ENCODE results near the gene YLPM1.
A peak's percentile ranks its signal among the peaks of the same experiment; 100 is the strongest.

The YLPM1 gene

GRCh38 chr14:74792249-74793039 lies 29.3 kb downstream of the YLPM1 start:
- DNase-seq, result peak in 2 of 3 donors; percentile 19 to 31
- H3K4me1 ChIP-seq (ENCODE audit: control extremely low read depth in 1 of 4, control insufficient read depth in 4 of 4, insufficient read depth in 4 of 4, low read length in 3 of 4), result peaks cover 7 to 21% (median 16%) of the 10 kb centered on the region in 4 experiments
- no peak overlapping the region for H3K27ac ChIP-seq (ENCODE audit: insufficient read depth in 1 of 2, low read depth in 1 of 2, low read length in 2 of 2, poor library complexity in 1 of 2, severe bottlenecking in 2 of 2)
- H3K27me3 ChIP-seq (replicated peaks in 2 of 5; ENCODE audit: control insufficient read depth in 4 of 5, insufficient read depth in 5 of 5, low read length in 4 of 5), result no peaks in the 10 kb centered on the region
- ChIA-PET POLR2A (interaction anchor here (0.9 kb wide), 1 partner anchor 29 kb away, joined by 3 read pairs; the partner anchor contains the start of gene YLPM1), CTCF (interaction anchor here (0.7 to 1.1 kb wide), 5 partner anchors 12 to 183 kb away, joined by 3 to 5 read pairs (median 4); no protein-coding TSS in a partner anchor)
- peaks cover 0 to 5% (median 2%) of the 10 kb centered on the region in 5 experiments for H3K9me3 ChIP-seq (ENCODE audit: control extremely low read depth in 1 of 5, control insufficient read depth in 4 of 5, insufficient read depth in 2 of 5, low read depth in 1 of 5, low read length in 4 of 5)
- 47% methylated on average over 3 of the region's 7 CpGs for WGBS (ENCODE audit: insufficient coverage)
- peak overlapping the region in 2 of 7 experiments; percentile 4 to 22 for H3K4me3 ChIP-seq (ENCODE audit: control insufficient read depth in 1 of 7, extremely low read depth in 1 of 7, insufficient read depth in 4 of 7, low read depth in 2 of 7, low read length in 6 of 7)
- H3K36me3 ChIP-seq (ENCODE audit: control insufficient read depth in 4 of 4, insufficient read depth in 4 of 4, low read length in 3 of 4), result peaks cover 5 to 41% (median 21%) of the 10 kb centered on the region in 4 experiments

- Histone ChIP-seq H3K27ac (ENCODE audit: insufficient read depth in 1 of 2, low read depth in 1 of 2, low read length in 2 of 2, poor library complexity in 1 of 2, severe bottlenecking in 2 of 2) (peak overlapping the region in 1 of 2 experiments; percentile 6), H3K27me3 (replicated peaks in 2 of 5; ENCODE audit: control insufficient read depth in 4 of 5, insufficient read depth in 5 of 5, low read length in 4 of 5) (no peaks in the 10 kb centered on the region), H3K4me1 (ENCODE audit: control extremely low read depth in 1 of 4, control insufficient read depth in 4 of 4, insufficient read depth in 4 of 4, low read length in 3 of 4) (peaks cover 7 to 21% (median 16%) of the 10 kb centered on the region in 4 experiments), H3K4me3 (ENCODE audit: control insufficient read depth in 1 of 7, extremely low read depth in 1 of 7, insufficient read depth in 4 of 7, low read depth in 2 of 7, low read length in 6 of 7) (peak overlapping the region in 1 of 7 experiments; percentile 51), H3K36me3 (ENCODE audit: control insufficient read depth in 4 of 4, insufficient read depth in 4 of 4, low read length in 3 of 4) (peaks cover 8 to 49% (median 24%) of the 10 kb centered on the region in 4 experiments), H3K9me3 (ENCODE audit: control extremely low read depth in 1 of 5, control insufficient read depth in 4 of 5, insufficient read depth in 2 of 5, low read depth in 1 of 5, low read length in 4 of 5) (peaks cover 0 to 5% (median 2%) of the 10 kb centered on the region in 5 experiments)
- 32% methylated on average over 2 of the region's 3 CpGs for WGBS (ENCODE audit: insufficient coverage)
- ChIA-PET CTCF (interaction anchor here (0.6 to 2.5 kb wide), 6 partner anchors 8 to 185 kb away, joined by 3 to 8 read pairs (median 4); no protein-coding TSS in a partner anchor), POLR2A (no interaction called here)
- DNase-seq, result peak; percentile 26 to 56 (median 50)
These were observed 30.5 kb downstream of the YLPM1 start for GRCh38 chr14:74793506-74794155.

- ChIA-PET POLR2A (no interaction called here), CTCF (interaction anchor here (1.5 to 2.5 kb wide), 4 partner anchors 9 to 186 kb away, joined by 4 to 8 read pairs (median 5); no protein-coding TSS in a partner anchor)
- peaks cover 16 to 55% (median 28%) of the 10 kb centered on the region in 4 experiments for H3K36me3 ChIP-seq (ENCODE audit: control insufficient read depth in 4 of 4, insufficient read depth in 4 of 4, low read length in 3 of 4)
These were observed 31.8 kb downstream of the YLPM1 start for GRCh38 chr14:74794947-74795346.

GRCh38 chr14:74799765-74800164 lies 36.6 kb downstream of the YLPM1 start:
- no peaks in the 10 kb centered on the region for H3K27me3 ChIP-seq (replicated peaks in 2 of 5; ENCODE audit: control insufficient read depth in 4 of 5, insufficient read depth in 5 of 5, low read length in 4 of 5)
- H3K9me3 ChIP-seq (ENCODE audit: control extremely low read depth in 1 of 5, control insufficient read depth in 4 of 5, insufficient read depth in 2 of 5, low read depth in 1 of 5, low read length in 4 of 5), result no peaks in the 10 kb centered on the region
- no peak overlapping the region for H3K4me3 ChIP-seq (ENCODE audit: control insufficient read depth in 1 of 7, extremely low read depth in 1 of 7, insufficient read depth in 4 of 7, low read depth in 2 of 7, low read length in 6 of 7)
- H3K36me3 ChIP-seq (ENCODE audit: control insufficient read depth in 4 of 4, insufficient read depth in 4 of 4, low read length in 3 of 4), result peaks cover 20 to 69% (median 40%) of the 10 kb centered on the region in 4 experiments
- CTCF ChIA-PET, result interaction anchor here (0.6 to 9.8 kb wide), 4 partner anchors 10 to 189 kb away, joined by 3 to 92 read pairs (median 4); partner anchors contain the start of gene LTBP2
- no peak overlapping the region for H3K27ac ChIP-seq (ENCODE audit: insufficient read depth in 1 of 2, low read depth in 1 of 2, low read length in 2 of 2, poor library complexity in 1 of 2, severe bottlenecking in 2 of 2)
- DNase-seq, result no peak
- POLR2A ChIA-PET, result interaction anchor here (0.6 kb wide), 1 partner anchor 192 kb away, joined by 4 read pairs; no protein-coding TSS in a partner anchor
- H3K4me1 ChIP-seq (ENCODE audit: control extremely low read depth in 1 of 4, control insufficient read depth in 4 of 4, insufficient read depth in 4 of 4, low read length in 3 of 4), result no peaks in the 10 kb centered on the region

More at GRCh38 chr14:74794947-74795346, 31.8 kb downstream of the YLPM1 start:
- WGBS (ENCODE audit: insufficient coverage), result 100% methylated on average over 1 of the region's 2 CpGs
- Histone ChIP-seq H3K4me1 (ENCODE audit: control extremely low read depth in 1 of 4, control insufficient read depth in 4 of 4, insufficient read depth in 4 of 4, low read length in 3 of 4) (peaks cover 7 to 21% (median 16%) of the 10 kb centered on the region in 4 experiments), H3K9me3 (ENCODE audit: control extremely low read depth in 1 of 5, control insufficient read depth in 4 of 5, insufficient read depth in 2 of 5, low read depth in 1 of 5, low read length in 4 of 5) (peaks cover 0 to 5% (median 2%) of the 10 kb centered on the region in 5 experiments), H3K27ac (ENCODE audit: insufficient read depth in 1 of 2, low read depth in 1 of 2, low read length in 2 of 2, poor library complexity in 1 of 2, severe bottlenecking in 2 of 2) (no peak overlapping the region), H3K27me3 (replicated peaks in 2 of 5; ENCODE audit: control insufficient read depth in 4 of 5, insufficient read depth in 5 of 5, low read length in 4 of 5) (no peaks in the 10 kb centered on the region), H3K4me3 (ENCODE audit: control insufficient read depth in 1 of 7, extremely low read depth in 1 of 7, insufficient read depth in 4 of 7, low read depth in 2 of 7, low read length in 6 of 7) (no peak overlapping the region)
- no peak for DNase-seq

- no peak overlapping the region for H3K4me3 ChIP-seq (ENCODE audit: control insufficient read depth in 1 of 7, extremely low read depth in 1 of 7, insufficient read depth in 4 of 7, low read depth in 2 of 7, low read length in 6 of 7)
- H3K9me3 ChIP-seq (ENCODE audit: control extremely low read depth in 1 of 5, control insufficient read depth in 4 of 5, insufficient read depth in 2 of 5, low read depth in 1 of 5, low read length in 4 of 5), result no peaks in the 10 kb centered on the region
- ChIA-PET POLR2A (interaction anchor here (1.3 kb wide), 1 partner anchor 11 kb away, joined by 7 read pairs; no protein-coding TSS in a partner anchor), CTCF (interaction anchor here (0.6 to 9.8 kb wide), 7 partner anchors 11 to 437 kb away, joined by 3 to 92 read pairs (median 3); partner anchors contain the start of gene LTBP2)
- no peak overlapping the region for H3K27ac ChIP-seq (ENCODE audit: insufficient read depth in 1 of 2, low read depth in 1 of 2, low read length in 2 of 2, poor library complexity in 1 of 2, severe bottlenecking in 2 of 2)
- no peaks in the 10 kb centered on the region for H3K4me1 ChIP-seq (ENCODE audit: control extremely low read depth in 1 of 4, control insufficient read depth in 4 of 4, insufficient read depth in 4 of 4, low read length in 3 of 4)
- H3K36me3 ChIP-seq (ENCODE audit: control insufficient read depth in 4 of 4, insufficient read depth in 4 of 4, low read length in 3 of 4), result peaks cover 18 to 68% (median 43%) of the 10 kb centered on the region in 4 experiments
- no peak for DNase-seq
- no CpG with 5 or more reads among the region's 3 CpGs for WGBS (ENCODE audit: insufficient coverage)
- H3K27me3 ChIP-seq (replicated peaks in 2 of 5; ENCODE audit: control insufficient read depth in 4 of 5, insufficient read depth in 5 of 5, low read length in 4 of 5), result no peaks in the 10 kb centered on the region
These were observed 37.7 kb downstream of the YLPM1 start for GRCh38 chr14:74800780-74801179.

- Histone ChIP-seq H3K27me3 (replicated peaks in 2 of 5; ENCODE audit: control insufficient read depth in 4 of 5, insufficient read depth in 5 of 5, low read length in 4 of 5) (no peaks in the 10 kb centered on the region), H3K36me3 (ENCODE audit: control insufficient read depth in 4 of 4, insufficient read depth in 4 of 4, low read length in 3 of 4) (peaks cover 13 to 62% (median 44%) of the 10 kb centered on the region in 4 experiments), H3K4me3 (ENCODE audit: control insufficient read depth in 1 of 7, extremely low read depth in 1 of 7, insufficient read depth in 4 of 7, low read depth in 2 of 7, low read length in 6 of 7) (no peak overlapping the region), H3K4me1 (ENCODE audit: control extremely low read depth in 1 of 4, control insufficient read depth in 4 of 4, insufficient read depth in 4 of 4, low read length in 3 of 4) (no peaks in the 10 kb centered on the region), H3K27ac (ENCODE audit: insufficient read depth in 1 of 2, low read depth in 1 of 2, low read length in 2 of 2, poor library complexity in 1 of 2, severe bottlenecking in 2 of 2) (no peak overlapping the region), H3K9me3 (ENCODE audit: control extremely low read depth in 1 of 5, control insufficient read depth in 4 of 5, insufficient read depth in 2 of 5, low read depth in 1 of 5, low read length in 4 of 5) (no peaks in the 10 kb centered on the region)
- 100% methylated on average over 2 of the region's 3 CpGs for WGBS (ENCODE audit: insufficient coverage)
- ChIA-PET POLR2A (interaction anchor here (1.3 kb wide), 1 partner anchor 12 kb away, joined by 7 read pairs; no protein-coding TSS in a partner anchor), CTCF (interaction anchor here (1.1 to 9.8 kb wide), 3 partner anchors 190 to 438 kb away, joined by 3 to 92 read pairs (median 3); partner anchors contain the start of gene LTBP2)
- DNase-seq, result no peak
These were observed 38.3 kb downstream of the YLPM1 start for GRCh38 chr14:74801396-74801795.

All from common myeloid progenitor, CD34-positive (primary cell).